Stimulated activated CD8-positive, alpha-beta memory T cell treated with anti-CD3 and anti-CD28 coated beads, Interleukin-7, amount 100 ng/mL, for 24 hours (primary cell): ENCODE results near the gene PCDHGC4.

Source experiments
- DNase-seq: peaks from one replicate; pipeline ENCODE4 v3.0.0-alpha.2; 2020; ENCODE audit warnings: low read depth

PCDHGC4 gene

DNA sequence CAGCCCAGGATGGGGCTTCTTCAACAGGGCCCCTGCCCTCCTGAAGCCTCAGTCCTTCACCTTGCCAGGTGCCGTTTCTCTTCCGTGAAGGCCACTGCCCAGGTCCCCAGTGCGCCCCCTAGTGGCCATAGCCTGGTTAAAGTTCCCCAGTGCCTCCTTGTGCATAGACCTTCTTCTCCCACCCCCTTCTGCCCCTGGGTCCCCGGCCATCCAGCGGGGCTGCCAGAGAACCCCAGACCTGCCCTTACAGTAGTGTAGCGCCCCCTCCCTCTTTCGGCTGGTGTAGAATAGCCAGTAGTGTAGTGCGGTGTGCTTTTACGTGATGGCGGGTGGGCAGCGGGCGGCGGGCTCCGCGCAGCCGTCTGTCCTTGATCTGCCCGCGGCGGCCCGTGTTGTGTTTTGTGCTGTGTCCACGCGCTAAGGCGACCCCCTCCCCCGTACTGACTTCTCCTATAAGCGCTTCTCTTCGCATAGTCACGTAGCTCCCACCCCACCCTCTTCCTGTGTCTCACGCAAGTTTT lies 27.6 kb downstream of the PCDHGC4 start:
- peak; percentile 78 for DNase-seq

DNA sequence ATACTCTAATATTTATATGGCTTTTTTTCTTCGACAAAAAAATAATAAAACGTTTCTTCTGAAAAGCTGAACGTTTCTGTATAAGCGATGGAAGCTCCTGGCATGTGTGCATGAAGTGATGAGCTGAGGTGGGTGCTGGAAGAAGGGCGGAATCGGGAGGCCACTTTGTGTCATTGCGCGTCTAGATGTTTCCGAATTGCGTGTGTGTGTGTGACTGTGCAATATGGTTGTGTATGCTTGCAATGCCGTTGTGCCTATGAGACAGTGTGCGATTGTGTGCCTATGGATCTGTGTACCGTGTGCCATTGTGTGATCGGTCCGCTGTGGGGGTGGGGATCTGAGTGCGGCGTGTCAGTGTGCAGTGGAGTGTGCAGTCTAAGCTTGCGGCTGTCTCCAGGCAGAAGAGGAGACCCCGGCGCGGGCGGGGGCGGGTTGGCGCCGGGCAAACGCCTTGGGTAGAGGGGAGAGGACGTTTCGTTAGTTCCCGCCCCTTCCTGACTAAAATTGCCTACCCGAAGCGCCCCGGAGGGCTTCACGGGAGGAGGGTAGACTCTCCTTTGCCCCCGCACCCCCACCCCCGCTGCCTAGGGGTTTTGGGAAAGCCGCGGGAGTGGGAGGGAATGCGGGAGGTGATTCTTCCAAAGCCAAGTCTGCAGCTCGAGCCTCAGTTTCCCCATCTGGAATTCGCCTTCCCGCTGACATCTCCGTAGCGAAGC lies 28.2 kb downstream of the PCDHGC4 start:
- DNase-seq, result no peak

DNA sequence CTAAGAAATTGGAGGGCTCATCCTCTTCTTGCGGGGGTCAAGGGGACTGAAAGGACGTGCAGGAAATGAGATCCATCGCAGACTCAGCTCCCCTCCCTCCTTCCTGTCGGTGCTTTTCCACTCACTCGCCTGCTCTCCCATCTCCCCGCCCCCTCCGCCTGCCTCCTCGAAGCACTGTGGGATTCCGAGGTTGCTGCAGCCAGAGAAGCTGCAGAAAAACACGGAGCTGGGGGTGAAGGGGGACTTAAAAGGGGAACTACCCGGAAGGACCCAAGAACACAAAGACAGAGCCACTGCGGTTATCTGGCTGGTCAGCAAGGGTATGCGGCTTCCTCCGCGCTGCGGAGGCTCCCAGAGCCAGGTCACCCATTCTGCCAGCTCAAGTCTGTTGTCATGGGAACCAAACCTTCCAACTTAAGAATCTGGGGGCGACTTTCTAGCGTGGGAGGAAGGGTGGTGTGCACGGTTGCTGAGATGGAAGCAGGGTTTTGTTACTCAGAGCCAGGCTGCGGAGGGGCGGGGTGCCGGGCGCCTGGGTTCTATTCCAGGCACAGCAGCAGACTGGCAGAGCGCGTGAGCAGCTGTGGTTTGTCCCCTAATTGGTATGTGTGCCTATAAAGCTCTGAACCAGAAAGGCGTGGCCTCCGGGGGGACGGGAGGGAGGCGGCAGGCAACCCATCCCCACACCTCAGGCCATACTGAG lies 28.9 kb downstream of the PCDHGC4 start:
- no peak for DNase-seq

GRCh38 chr5:141514330-141515133 lies 29.7 kb downstream of the PCDHGC4 start:
- no peak for DNase-seq

GRCh38 chr5:141515141-141515540 lies 30.3 kb downstream of the PCDHGC4 start:
- DNase-seq, result no peak

DNA sequence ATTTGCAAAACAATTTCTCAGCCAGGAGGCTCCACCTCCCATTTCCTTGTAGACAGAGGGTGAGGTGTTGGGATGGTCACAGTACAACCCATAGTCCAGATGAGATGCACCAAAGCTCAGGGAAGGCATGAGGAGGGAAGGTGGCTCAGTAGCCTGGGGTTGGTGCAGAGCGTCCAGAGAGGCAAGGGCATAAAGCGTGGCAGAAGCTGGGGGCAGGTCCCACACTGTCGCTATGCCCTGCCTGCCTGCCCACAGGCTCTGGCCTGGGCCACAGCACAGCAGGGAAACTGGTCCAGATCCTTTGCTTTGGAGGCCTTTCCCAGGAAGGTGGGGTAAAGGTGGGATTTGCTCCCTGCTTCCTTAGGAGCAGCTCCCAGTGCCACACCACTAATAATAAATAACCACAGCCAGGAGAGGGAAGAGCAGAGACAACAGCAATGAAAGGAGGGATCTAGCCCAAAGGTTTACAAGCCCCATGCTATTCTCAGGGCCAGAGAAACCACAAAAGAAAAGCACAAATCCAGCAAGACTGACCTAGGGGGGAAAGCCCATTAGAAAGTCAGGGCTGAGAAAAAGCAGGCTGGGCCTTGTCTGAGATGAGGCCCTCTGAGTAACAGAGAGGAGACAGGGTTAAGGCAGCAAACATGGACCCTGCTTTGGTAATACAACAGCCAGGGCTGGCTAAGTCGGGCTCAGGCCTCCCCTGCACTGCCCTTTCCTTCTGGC lies 31.3 kb downstream of the PCDHGC4 start:
- no peak for DNase-seq

DNA sequence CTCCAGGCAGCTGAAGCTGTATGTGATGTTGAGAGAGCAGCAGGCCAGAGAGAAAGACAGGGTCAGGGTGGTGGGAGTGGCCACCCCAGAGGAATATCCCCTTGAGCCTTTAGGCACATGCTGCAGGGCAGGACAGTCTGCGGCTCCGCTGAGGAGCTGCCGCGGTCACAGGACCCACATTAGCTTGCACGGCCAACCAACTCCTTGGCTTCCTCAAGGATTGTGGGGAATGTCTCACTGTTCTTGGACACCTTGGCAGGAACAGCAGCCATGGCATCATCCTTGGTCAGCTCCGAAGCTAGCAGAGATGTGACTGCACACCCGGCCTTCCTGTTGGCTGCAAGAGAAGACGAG lies 31.8 kb downstream of the PCDHGC4 start:
- DNase-seq, result no peak

DNA sequence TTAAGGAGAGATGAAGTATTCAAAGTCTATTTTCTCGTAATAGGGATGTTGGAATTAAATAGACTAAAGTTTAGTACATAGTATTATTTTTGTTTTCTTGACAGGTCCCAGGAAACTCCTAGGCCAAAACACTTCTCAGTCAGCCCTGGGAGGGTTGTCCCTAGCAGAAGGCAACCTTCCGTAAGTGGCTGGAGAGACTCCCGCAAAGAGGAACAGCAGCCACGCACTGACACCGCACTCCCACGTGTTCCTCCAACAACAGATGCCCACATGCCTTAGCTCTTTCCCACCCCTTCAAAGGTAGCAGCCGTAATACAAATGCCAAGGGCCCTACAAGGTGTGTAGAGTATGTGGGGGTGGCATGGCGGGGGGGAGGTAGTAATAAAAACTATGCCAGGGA lies 32.5 kb downstream of the PCDHGC4 start:
- no peak for DNase-seq

GRCh38 chr5:141517880-141518617 lies 33.2 kb downstream of the PCDHGC4 start:
- DNase-seq, result no peak

GRCh38 chr5:141518618-141519015 lies 33.8 kb downstream of the PCDHGC4 start:
- DNase-seq, result no peak

- DNase-seq, result no peak
Measured at GRCh38 chr5:141519605-141520565, 35.1 kb downstream of the PCDHGC4 start.

- no peak for DNase-seq
Measured at GRCh38 chr5:141521244-141521781, 36.5 kb downstream of the PCDHGC4 start.

DNA sequence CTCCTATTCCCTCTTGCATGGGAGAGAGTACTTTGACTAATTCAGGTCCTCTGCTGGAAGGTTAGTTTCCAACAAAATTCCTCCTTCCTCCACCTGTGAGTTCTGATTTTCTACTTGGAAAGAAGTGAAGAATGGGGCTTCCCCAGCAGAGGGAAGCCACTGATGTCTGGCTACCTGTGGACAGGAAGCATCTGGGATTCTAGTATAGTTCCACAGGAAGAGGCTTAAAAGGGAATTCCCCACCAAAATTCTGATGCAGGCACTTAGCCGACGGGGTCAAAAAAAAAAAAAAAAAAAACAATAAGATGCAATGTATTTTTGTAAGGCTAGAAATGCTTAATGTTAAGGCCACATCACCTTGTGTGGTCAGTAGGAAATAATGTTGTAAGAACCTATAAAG lies 37.5 kb downstream of the PCDHGC4 start:
- no peak for DNase-seq

DNA sequence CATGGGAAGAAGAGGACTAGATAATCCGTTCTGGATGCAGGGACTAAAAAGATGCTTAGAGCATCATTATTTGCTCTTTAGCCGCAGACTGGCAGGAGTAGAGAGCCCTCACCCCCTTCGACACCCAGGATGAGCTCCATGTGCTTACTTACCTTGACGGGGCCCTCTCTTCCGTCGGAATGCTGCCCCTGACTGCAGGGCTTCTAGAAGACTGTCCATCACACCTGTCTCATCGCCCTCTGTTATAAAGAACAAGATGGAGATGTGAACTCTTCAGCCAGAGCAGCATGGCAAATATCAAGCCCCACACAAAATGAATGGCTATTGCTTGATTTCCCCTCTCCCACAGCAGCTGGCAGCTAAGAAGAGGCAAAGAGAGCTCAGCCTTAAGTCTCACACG lies 39.2 kb downstream of the PCDHGC4 start:
- no peak for DNase-seq

DNA sequence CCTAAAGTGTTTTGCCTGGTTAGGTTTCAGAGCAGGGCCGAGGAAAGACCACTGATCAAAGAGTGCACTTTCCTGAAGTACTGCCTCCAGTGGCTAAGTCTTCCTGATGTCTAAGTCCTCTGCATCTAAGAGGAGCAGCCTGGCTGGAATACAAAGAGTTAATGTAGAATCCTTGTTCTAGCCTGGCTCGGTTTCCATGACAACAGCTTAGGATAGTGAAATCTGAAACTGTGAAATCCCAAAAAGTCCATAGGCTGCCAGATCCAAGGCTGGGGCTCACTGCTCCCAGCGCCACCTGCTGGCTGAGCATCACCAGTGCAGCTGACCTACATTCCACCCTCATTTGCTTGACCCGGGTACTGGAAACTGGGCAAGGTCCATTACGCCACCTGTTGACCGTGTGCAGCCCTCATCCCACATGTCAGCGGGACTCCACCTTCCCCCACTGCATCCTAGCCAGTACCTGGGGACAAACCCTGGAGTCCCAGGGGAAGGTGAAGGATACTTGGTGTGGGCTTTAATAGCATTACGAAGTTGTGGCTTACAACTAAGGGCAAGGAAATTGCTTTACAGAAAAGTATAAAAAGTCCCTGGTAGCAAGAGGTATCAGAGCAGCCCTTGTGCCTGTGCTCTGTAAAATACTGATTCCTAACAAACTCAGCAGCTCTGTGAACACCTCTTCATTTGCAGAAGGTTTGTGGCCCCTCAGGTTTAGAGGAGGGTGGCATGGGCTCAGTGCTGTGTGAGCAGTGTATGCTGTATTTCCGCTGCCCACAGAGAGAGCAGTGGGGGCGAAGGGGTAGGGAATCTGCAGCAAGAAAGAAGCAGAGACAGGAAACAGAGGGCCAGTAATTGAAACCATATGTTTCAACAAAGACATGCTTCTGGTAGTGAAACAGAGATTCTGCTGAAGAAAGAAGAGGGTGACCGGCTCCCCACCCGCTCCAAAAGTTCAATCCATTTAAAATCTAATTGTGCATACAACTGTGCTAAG lies 40.1 kb downstream of the PCDHGC4 start:
- no peak for DNase-seq

DNA sequence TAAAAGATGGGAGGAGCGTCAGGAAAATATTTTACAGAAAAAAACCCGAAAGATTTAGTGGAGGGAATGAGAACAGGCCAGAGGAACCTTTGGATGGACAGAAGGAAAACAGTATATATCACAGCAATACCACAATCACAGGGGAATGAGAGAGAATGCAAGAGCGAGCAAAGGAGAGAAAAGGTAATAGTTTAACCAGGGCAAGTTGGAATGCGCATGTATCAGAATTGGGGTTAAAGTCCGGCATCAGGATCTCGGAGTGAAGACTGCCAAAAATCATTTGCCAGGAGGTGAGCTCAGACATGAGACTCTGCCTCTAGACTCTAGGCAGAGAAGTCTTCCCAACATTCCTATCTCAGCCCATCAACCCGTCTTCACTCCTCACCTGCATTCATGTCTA lies 40.8 kb downstream of the PCDHGC4 start:
- DNase-seq, result no peak

GRCh38 chr5:141527426-141527825 lies 42.6 kb downstream of the PCDHGC4 start:
- DNase-seq, result no peak

- DNase-seq, result no peak
Measured at GRCh38 chr5:141528291-141528984, 43.6 kb downstream of the PCDHGC4 start.
